ENCODE data around the gene INPP4B.
"Not testable (repeated sequence)": the region's sequence is repeated elsewhere in the genome, so short reads cannot be mapped to it uniquely, and the experiment has no call there.

Gene INPP4B

DNA sequence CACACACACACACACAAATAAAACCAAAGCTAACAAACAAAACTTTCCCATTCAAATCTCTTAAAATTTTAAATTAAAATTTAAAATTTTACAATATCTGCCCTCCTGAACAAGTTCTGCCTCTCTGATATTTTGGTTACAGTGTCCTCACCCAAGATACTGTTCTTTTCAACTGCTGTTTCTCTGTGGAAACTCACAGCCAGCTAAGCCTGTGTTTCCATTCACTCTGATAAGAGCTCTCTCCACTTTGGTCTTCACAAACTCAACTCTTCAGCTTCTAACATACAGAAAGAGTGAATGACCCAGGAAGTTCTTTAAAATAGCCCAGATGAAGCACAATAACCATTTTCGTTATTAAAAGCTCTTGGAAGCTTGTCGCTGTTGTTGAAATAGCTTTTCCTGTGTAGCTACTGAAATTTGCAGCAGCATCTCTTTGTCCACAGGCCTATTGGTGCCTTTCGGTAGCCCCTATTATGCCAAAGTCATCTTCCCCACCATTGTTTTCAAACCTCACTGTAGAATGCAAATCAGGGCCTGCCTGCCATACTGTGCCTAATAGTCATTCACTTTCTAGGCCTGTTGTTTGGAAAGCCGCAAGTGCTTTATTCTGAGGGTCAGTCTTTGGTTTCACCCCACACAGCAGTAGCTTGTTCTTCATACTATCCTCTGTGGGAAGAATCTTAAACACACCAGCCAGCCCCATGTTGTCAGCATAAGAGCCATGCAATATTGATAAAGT lies 19.4 kb downstream of the INPP4B start:
- DNase-seq (ENCODE audit: insufficient read length, low spot score) (no peak), FAIRE-seq (no peak)

DNA sequence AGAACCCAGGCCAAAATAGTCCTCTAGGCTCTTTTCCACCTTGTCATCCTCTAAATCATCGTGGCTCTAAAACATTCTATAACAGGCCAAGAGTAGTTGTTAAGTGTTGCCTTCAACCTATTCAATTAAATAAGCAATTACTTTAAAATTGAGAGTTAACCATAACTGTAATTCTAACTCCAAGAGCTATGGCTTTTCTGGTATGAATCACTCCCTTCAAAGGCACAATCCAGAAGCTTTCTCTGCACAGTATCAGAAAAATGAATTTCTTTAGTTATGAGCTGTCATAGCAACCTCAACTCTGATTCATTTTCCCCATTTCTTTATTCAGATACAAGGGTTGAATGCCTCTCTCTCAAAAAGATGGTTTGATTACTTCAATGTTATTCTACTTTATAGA lies 21.7 kb downstream of the INPP4B start:
- no peak for DNase-seq (ENCODE audit: insufficient read length, low spot score)
- FAIRE-seq = no peak

- DNase-seq (ENCODE audit: insufficient read length, low spot score) = no peak
- FAIRE-seq = peak; percentile 9
Measured at GRCh38 chr4:142823796-142824195, 22.3 kb downstream of the INPP4B start.

DNA sequence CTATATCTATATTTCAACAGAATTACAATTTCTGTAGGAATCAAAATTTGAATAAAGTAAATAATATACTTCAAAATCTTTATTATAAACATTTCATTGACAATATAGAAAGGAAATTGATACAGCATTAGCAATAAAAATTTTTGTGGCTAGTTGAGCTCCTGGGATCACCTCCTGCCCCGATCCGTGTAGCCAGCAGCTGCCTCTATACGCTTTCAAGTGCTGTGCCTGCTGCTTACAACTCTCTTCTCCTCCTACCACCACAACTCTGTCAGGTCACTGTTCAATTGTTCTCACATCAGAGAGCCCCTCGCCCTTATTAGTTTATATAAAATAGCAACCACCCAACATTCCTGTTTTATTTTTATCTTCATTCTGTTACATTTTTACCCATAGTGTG lies 27.6 kb downstream of the INPP4B start:
- FAIRE-seq (peak; percentile 54), DNase-seq (ENCODE audit: insufficient read length, low spot score) (no peak)

DNA sequence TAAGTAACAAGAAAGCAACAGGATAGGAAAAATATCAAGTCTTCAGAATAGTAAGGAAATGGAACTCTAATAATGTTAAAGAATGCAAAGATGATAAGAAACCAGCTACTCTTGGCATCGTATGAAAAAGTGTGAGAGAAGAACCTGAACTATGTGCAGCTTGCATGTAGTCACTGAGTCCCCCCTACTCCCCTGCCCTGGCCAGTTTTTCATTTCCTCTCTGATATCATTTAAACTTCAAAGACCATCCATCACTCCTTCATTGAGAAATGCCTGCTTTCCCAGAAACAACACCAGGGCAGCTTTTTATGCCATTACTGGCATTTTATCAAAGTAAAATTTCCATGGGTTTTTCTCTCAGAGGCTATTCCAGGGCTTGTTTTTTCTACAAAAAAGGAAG lies 28.1 kb downstream of the INPP4B start:
- FAIRE-seq (no peak), DNase-seq (ENCODE audit: insufficient read length, low spot score) (peak; percentile 43)

GRCh38 chr4:142817442-142817841 lies 28.7 kb downstream of the INPP4B start:
- DNase-seq (ENCODE audit: insufficient read length, low spot score) = peak; percentile 49
- peak; percentile 94 for FAIRE-seq

- DNase-seq (ENCODE audit: insufficient read length, low spot score) (no peak), FAIRE-seq (no peak)
Measured at GRCh38 chr4:142815834-142816233, 30.3 kb downstream of the INPP4B start.

DNA sequence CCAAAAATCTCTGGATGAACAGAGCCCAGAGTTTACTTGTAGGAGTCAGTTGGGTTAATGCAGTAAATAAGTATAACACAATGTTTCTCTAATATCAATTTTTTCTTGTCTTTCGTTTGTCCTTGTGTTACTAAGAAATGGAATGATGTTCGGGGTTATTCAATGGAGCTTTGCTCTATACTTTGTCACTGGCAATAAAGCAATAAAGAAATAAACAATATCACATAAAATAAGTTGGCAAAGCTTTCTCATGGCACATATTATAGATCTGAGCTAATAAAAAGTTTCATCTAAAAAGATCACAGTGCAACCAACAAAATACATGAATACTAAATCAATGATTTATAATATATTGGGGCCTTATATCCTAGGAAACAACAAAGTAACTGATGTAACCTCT lies 32.7 kb downstream of the INPP4B start:
- FAIRE-seq (no peak), DNase-seq (ENCODE audit: insufficient read length, low spot score) (no peak)

DNA sequence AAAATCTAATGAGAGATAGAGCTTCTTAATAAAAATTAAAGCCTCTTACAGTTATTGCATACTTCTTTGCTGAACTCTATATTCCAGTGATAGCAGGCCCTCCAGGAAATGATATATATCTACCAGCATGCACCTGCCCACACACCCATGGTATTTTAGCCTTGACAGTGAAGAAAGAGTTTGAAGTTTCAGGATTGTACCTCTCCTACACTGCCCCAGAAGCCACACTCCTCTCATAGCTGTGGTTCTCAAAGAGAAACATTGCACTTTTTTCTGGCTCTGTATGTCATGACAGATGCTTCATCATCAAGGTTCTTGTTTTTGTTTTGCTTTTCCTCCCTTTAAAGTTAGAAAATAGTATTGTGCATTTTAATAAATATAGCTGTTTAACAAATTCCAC lies 34.0 kb downstream of the INPP4B start:
- FAIRE-seq (no peak), DNase-seq (ENCODE audit: insufficient read length, low spot score) (no peak)

DNA sequence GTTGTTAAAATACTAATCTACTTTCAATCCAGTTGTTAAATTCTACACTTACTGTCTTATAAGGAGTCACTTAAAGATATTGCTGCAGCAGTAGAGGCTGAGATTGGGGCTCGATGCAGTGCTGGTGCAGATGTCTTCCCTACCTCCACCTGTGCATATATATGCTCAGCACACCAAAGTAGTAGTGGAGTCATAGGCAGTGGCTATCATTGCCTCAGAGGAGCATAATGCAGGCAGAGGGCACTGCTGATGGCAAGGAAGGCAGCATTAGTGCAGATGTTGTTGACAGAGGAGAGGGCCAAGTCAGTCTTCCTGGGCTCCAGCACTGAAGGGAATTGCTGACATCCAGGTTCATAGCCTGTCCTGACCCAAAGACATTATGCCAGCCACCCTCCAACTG lies 35.1 kb downstream of the INPP4B start:
- DNase-seq (ENCODE audit: insufficient read length, low spot score) (no peak), FAIRE-seq (no peak)

DNA sequence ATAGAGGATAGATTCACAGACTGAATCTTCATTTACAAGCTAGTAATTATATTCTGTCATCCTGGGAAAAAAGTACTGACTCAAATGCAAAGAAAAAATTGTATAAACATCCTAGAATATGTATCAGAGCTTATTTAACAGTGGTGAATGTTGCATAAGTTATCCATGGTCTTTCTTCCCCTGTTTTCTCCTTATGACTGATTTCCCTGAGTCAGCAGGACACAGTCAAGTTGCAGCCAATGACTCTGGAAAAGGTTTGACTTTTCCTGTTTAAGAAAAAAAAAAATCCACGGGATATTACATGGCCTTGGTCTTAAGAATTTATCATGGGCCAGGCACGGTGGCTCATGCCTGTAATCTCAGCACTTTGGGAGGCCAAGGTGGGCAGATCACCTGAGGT lies 36.5 kb downstream of the INPP4B start:
- FAIRE-seq (no peak), DNase-seq (ENCODE audit: insufficient read length, low spot score) (no peak)

GRCh38 chr4:142803879-142804278 lies 42.2 kb downstream of the INPP4B start:
- DNase-seq (ENCODE audit: insufficient read length, low spot score); FAIRE-seq: not testable (repeated sequence)

GRCh38 chr4:142801966-142802365 lies 44.1 kb downstream of the INPP4B start:
- DNase-seq (ENCODE audit: insufficient read length, low spot score) (no peak), FAIRE-seq (no peak)

DNA sequence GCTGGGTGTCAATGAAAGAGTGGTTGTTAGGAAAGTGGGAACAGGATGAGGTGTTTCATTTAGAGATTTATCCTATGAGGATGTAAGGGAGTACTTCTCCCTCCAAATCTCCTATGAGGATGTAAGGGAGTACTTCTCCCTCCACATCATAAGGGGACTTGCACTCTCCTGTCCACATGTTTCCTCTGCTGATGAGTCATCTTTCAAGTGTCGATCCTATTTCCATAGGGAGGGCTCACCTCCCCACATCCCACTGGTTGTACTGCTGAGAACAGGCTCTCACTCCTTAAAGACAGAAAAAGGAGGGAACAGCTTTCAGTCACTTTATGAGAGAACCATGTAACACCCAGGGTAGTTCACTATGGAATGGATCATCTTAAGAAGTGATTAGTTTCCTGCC lies 65.0 kb downstream of the INPP4B start:
- peak; percentile 5 for DNase-seq (ENCODE audit: insufficient read length, low spot score)
- FAIRE-seq = peak; percentile 74

- no peak for FAIRE-seq
- DNase-seq (ENCODE audit: insufficient read length, low spot score) = no peak
Measured at GRCh38 chr4:142778900-142779299, 67.2 kb downstream of the INPP4B start.

GRCh38 chr4:142778430-142778829 lies 67.7 kb downstream of the INPP4B start:
- DNase-seq (ENCODE audit: insufficient read length, low spot score) (no peak), FAIRE-seq (no peak)

DNA sequence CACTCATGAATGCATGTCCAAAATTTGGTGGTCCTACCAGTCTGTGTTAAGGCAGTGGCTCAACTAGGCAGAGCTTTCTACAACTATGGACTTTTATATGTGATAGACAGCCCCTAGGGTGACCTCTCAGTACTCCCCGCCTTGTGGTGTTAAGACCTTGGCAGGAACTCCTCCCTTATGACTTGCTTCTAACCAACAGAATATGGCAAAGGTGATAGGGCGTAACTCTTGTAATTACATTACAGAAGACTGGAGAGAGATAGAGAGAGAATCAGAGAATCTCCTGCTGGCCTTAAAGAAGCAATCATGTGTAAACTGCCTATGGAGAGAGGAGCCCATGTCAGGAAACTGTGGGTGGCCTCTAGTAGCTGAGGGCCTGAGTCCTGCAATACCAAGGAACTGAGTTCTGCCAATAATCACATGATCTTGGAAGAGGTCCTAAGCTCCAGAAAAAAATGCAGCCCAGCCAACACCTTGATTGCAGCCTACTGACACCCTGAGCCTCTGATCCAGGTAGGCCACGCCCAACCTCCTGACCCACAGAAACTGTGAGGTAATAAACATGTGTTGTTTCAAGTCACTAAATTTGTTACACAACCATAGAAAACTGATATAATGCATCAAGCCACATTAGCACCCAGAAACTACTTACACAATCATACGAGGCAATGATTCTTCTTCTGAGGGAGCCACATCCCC lies 68.9 kb downstream of the INPP4B start:
- DNase-seq (ENCODE audit: insufficient read length, low spot score) (no peak), FAIRE-seq (no peak)

GRCh38 chr4:142776026-142776425 lies 70.1 kb downstream of the INPP4B start:
- no peak for FAIRE-seq
- DNase-seq (ENCODE audit: insufficient read length, low spot score) = no peak

DNA sequence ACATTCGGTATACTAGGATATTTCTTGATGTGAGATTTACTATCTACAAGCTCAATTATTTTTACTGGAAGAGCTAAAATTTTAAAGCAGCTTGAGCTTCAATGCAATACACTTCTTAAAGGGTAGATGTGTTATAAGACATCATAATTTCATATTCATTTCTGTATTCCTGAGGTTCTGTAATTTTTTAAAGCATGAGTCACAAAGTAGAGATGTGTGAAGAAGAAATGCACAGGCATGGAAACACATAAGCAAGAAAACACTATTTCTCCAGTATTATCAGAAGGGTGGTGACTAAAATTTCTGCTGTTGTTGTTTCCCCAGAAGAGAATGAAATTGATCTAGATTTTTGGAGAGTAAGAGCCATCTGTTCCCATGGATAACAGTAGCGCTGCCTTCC lies 72.6 kb downstream of the INPP4B start:
- FAIRE-seq (no peak), DNase-seq (ENCODE audit: insufficient read length, low spot score) (no peak)

DNA sequence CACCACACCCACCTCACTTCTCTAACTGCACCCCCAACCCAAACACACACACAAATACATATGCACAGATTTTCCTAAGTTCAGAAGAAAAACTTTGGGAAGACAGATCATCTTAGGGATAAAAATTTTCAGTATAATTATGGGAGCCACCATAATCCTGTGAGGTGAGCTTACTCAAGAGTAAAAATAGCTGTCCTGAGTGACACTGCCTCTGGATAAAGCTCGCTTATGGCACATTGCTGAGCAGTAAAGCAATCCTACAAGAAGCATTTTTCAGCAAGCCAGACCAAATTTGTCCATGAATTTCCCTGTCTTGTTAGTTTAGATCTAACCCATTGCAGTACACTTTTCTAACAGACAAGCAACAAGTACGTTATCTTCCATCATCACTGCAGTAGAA lies 83.8 kb downstream of the INPP4B start:
- DNase-seq (ENCODE audit: insufficient read length, low spot score) (no peak), FAIRE-seq (no peak)

DNA sequence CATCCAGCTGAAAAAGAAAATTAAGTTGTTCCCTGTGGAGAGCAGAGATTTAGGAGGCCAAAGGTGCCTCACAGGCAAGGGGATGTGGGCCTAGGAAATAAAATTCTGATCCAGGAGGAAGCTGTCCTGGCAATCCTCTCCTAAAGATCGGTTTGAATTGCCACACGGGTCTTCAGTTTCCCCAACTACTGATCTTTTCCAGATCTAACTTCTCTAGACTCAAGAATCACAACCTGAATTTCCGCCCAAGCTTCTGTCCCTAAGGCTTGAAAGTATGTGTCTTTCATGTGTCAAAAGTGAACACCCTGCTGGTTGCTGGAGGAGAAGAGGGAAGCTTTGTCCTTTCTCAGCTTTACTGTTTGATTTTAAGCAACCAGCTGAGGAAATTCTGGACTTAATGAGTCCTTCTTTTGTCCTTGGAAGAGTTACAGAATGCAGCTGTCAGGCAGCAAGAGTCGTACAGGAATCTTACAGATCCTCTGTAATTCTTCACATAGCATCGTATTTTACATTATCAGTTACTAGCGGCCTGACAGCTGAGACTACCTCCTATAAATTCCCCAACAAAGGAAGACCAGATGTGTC lies 93.8 kb downstream of the INPP4B start:
- no peak for FAIRE-seq

More for the DNA sequence above, 93.8 kb downstream of the INPP4B start:
- DNase-seq (ENCODE audit: insufficient read length, low spot score) = no peak

Measured in HTR-8/SVneo (cell line).